Natural killer cell (primary cell): Measurements from ENCODE around the gene CLEC10A. TPM values are rescaled to one million over a fixed set of nuclear protein-coding genes. Genes with fewer than 3 reads are reported as not detected.

Experiments used
- ATAC-seq, 3 donors: fragments of 150-1000 bp in 2 of 3; fragments of 200-7000 bp in 1 of 3; cut with Tn5 transposase; 1 replicate in 1 of 3; 2 replicates in 2 of 3; pipeline ENCODE4 v1.10.0; 2021; ENCODE audit warnings: mild to moderate bottlenecking in 2 of 3, moderate library complexity in 2 of 3
- DNase-seq, 2 donors: peaks; one replicate each; pipeline versions ENCODE4 v3.0.0 to v3.0.0-alpha.2; 2013 to 2021; ENCODE audit warnings: mixed read lengths in 1 of 2
- H3K27ac ChIP-seq: one replicate; pipeline ENCODE4 v1.5.1; 2013; ENCODE audit warnings: mild to moderate bottlenecking, low read length
- H3K27me3 ChIP-seq: one replicate; pipeline ENCODE4 v1.6.1; 2013; ENCODE audit warnings: low read length; ENCODE audit not compliant: control insufficient read depth, insufficient read depth
- H3K36me3 ChIP-seq: one replicate; pipeline ENCODE4 v1.6.1; 2013; ENCODE audit warnings: low read length; ENCODE audit not compliant: control insufficient read depth, insufficient read depth
- H3K4me1 ChIP-seq: one replicate; pipeline ENCODE4 v1.6.1; 2013; ENCODE audit warnings: low read length; ENCODE audit not compliant: control insufficient read depth, insufficient read depth
- H3K4me3 ChIP-seq: one replicate; pipeline ENCODE4 v1.5.1; 2013; ENCODE audit warnings: low read length
- H3K9me3 ChIP-seq: one replicate; pipeline ENCODE4 v1.6.1; 2013; ENCODE audit warnings: low read length; ENCODE audit not compliant: control insufficient read depth, insufficient read depth
- H3K27ac Mint-ChIP-seq, 2 donors: one replicate each; pipeline ENCODE4 v1.8.0; 2022; ENCODE audit warnings: mild to moderate bottlenecking in 2 of 2, mixed read lengths in 2 of 2, moderate library complexity in 1 of 2
- H3K27me3 Mint-ChIP-seq, 2 donors: one replicate each; pipeline ENCODE4 v1.8.0; 2022; ENCODE audit warnings: low read depth in 2 of 2, mixed read lengths in 2 of 2
- H3K36me3 Mint-ChIP-seq: one replicate; pipeline ENCODE4 v1.8.0; 2022; ENCODE audit warnings: mixed read lengths
- H3K4me1 Mint-ChIP-seq, 2 donors: one replicate each; pipeline ENCODE4 v1.8.0; 2022; ENCODE audit warnings: mixed read lengths in 2 of 2
- H3K4me3 Mint-ChIP-seq: one replicate; pipeline ENCODE4 v1.8.0; 2022; ENCODE audit warnings: mild to moderate bottlenecking, moderate library complexity, mixed read lengths
- H3K9me3 Mint-ChIP-seq, 2 donors: one replicate each; pipeline ENCODE4 v1.8.0; 2022; ENCODE audit warnings: mixed read lengths in 2 of 2
- CTCF ChIP-seq: fragments of 200-600 bp; IDR thresholded peaks from one replicate; pipeline ENCODE4 v1.8.0; 2022; ENCODE audit warnings: antibody characterized with exemption
- WGBS: methylation state at CpG from one replicate; pipeline ENCODE4 v1.1.7; 2013; ENCODE audit warnings: missing lambda C conversion rate; ENCODE audit not compliant: insufficient coverage; 5-methylcytosine and 5-hydroxymethylcytosine counted together
- intact Hi-C: fragments of 100-400 bp; cut with micrococcal nuclease; formaldehyde crosslinking; loops from one replicate; pipeline ENCODE4 v1.14.2; 2022
- total RNA-seq, 4 donors: library from RNA; stranded (reverse); fragments of 120-200 nt in 1 of 4; gene quantifications; one replicate each; pipeline versions ENCODE4 v1.2.3 to v1.2.4, GENCODE V29; 2013 to 2022

CLEC10A gene
- total RNA-seq, 3 donors from 2014 or later (not counting 1 experiment from before 2014, with no cell fraction given) = 0.54 to 2.2 (median 1.8) TPM

DNA sequence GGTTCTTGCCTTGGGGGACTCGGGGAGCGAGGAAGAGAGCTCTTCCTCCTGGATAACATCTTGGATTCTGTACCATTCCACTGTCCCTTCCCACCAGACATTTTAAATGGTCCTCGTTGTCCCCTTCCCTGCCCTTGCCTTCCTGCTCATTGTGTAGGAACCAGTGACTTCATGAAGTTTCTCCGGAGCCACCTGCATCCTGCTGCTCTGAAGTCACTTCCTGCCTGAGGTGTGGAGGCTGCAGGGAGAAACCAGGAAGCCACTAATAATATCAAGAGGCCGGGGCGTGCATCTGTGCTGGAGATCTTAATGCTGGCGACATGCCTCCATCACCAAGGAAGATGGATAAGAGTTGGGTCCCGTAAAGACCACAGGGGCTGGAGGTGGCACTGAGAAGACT lies 50.4 kb downstream of the CLEC10A start:
- Histone ChIP-seq H3K27me3 (no peaks in the 10 kb centered on the region), H3K4me1 (peaks cover 72% of the 10 kb centered on the region), H3K27ac (no peak overlapping the region), H3K36me3 (no peaks in the 10 kb centered on the region), H3K4me3 (no peak overlapping the region), H3K9me3 (no peaks in the 10 kb centered on the region)
- no peaks in the 10 kb centered on the region for H3K27me3 Mint-ChIP-seq
- peak overlapping the region; percentile 81 to 85 for H3K27ac Mint-ChIP-seq
- H3K9me3 Mint-ChIP-seq = no peaks in the 10 kb centered on the region
- no peaks in the 10 kb centered on the region for H3K36me3 Mint-ChIP-seq
- H3K4me1 Mint-ChIP-seq = peaks cover 57 to 64% of the 10 kb centered on the region in 2 donors
- no peak for TF ChIP-seq CTCF
- WGBS = 42% methylated on average over 8 of the region's 8 CpGs
- H3K4me3 Mint-ChIP-seq = peak overlapping the region; percentile 56
- peak in 1 of 2 donors; percentile 68 for DNase-seq
- ATAC-seq = peak in 2 of 3 donors; percentile 48 to 52
- intact Hi-C loops = no loop called here

DNA sequence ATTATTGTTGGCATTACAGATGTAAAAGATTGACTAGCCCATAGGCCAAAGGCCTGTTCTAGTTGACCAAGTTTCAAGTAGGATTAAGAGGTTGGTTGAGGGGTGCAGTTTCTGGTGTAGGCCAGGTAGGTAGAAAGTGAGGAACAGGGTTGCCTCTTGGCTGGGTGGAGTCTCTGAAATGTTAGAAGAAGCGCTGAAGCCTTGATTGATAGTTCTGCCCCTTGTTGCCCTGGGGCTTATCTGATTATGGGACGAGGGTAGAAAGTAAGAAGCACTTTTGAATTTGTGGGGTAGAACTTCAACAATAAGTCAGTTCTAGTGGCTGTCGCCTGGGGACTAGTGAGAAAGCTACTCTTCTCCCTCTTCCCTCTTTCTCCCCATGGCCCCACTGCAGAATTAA lies 51.0 kb downstream of the CLEC10A start:
- Mint-ChIP-seq H3K9me3 (no peaks in the 10 kb centered on the region), H3K36me3 (no peaks in the 10 kb centered on the region), H3K4me3 (peak overlapping the region; percentile 60), H3K4me1 (peaks cover 54 to 66% of the 10 kb centered on the region in 2 donors), H3K27ac (peak overlapping the region; percentile 81 to 85), H3K27me3 (no peaks in the 10 kb centered on the region)
- Histone ChIP-seq H3K36me3 (no peaks in the 10 kb centered on the region), H3K27me3 (no peaks in the 10 kb centered on the region), H3K4me1 (peaks cover 72% of the 10 kb centered on the region), H3K9me3 (no peaks in the 10 kb centered on the region), H3K4me3 (no peak overlapping the region), H3K27ac (no peak overlapping the region)
- ATAC-seq (no peak), DNase-seq (no peak)
- TF ChIP-seq CTCF = no peak
- intact Hi-C loops = no loop called here
- 95% methylated on average over 2 of the region's 3 CpGs for WGBS

DNA sequence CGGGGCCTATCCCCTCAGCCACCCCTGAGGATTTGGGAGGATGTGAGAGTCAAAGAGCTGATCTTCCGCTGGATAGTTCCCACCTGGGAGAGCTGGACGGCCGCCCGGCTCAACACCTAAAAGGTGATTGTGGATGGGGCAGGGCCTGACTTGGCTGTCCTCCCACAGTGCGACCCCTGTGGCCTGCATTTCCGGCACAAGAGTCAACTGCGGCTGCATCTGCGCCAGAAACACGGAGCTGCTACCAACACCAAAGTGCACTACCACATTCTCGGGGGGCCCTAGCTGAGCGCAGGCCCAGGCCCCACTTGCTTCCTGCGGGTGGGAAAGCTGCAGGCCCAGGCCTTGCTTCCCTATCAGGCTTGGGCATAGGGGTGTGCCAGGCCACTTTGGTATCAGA lies 52.7 kb downstream of the CLEC10A start:
- WGBS = 90% methylated on average over 13 of the region's 13 CpGs
- Histone ChIP-seq H3K9me3 (no peaks in the 10 kb centered on the region), H3K27me3 (no peaks in the 10 kb centered on the region), H3K4me1 (peaks cover 80% of the 10 kb centered on the region), H3K36me3 (no peaks in the 10 kb centered on the region), H3K4me3 (no peak overlapping the region), H3K27ac (peak overlapping the region; percentile 47)
- H3K36me3 Mint-ChIP-seq = no peaks in the 10 kb centered on the region
- no peaks in the 10 kb centered on the region for H3K27me3 Mint-ChIP-seq
- H3K4me1 Mint-ChIP-seq = peaks cover 48 to 74% of the 10 kb centered on the region in 2 donors
- ATAC-seq (no peak), DNase-seq (no peak)
- intact Hi-C loops = no loop called here
- peak overlapping the region; percentile 81 to 85 for H3K27ac Mint-ChIP-seq
- H3K4me3 Mint-ChIP-seq = no peak overlapping the region
- no peak for TF ChIP-seq CTCF
- H3K9me3 Mint-ChIP-seq = no peaks in the 10 kb centered on the region

GRCh38 chr17:7026471-7027115 lies 53.5 kb downstream of the CLEC10A start:
- Histone ChIP-seq H3K27ac (no peak overlapping the region), H3K4me3 (no peak overlapping the region), H3K36me3 (no peaks in the 10 kb centered on the region), H3K9me3 (no peaks in the 10 kb centered on the region), H3K4me1 (peaks cover 80% of the 10 kb centered on the region), H3K27me3 (no peaks in the 10 kb centered on the region)
- peak overlapping the region in 1 of 2 donors; percentile 81 for H3K27ac Mint-ChIP-seq
- intact Hi-C loops = no loop called here
- H3K27me3 Mint-ChIP-seq = no peaks in the 10 kb centered on the region
- TF ChIP-seq CTCF = no peak
- no peak for ATAC-seq
- no peaks in the 10 kb centered on the region for H3K36me3 Mint-ChIP-seq
- H3K9me3 Mint-ChIP-seq = no peaks in the 10 kb centered on the region
- 95% methylated on average over 29 of the region's 29 CpGs for WGBS
- peaks cover 43 to 77% of the 10 kb centered on the region in 2 donors for H3K4me1 Mint-ChIP-seq
- DNase-seq = no peak
- no peak overlapping the region for H3K4me3 Mint-ChIP-seq
